Uterine smooth muscle cell (primary cell): ENCODE measurements around the gene DTX2. TPM values are rescaled to one million over a fixed set of nuclear protein-coding genes. Genes with fewer than 3 reads are reported as not detected.

Experiments
- total RNA-seq: library from RNA; depleted of rRNA; stranded (reverse); fragments of >200 nt; gene quantifications from 2 replicates; pipeline ENCODE4 v1.2.3, GENCODE V29; 2014

The DTX2 gene
- 2.9 and 4.1 TPM in 2 replicates for total RNA-seq

DNA sequence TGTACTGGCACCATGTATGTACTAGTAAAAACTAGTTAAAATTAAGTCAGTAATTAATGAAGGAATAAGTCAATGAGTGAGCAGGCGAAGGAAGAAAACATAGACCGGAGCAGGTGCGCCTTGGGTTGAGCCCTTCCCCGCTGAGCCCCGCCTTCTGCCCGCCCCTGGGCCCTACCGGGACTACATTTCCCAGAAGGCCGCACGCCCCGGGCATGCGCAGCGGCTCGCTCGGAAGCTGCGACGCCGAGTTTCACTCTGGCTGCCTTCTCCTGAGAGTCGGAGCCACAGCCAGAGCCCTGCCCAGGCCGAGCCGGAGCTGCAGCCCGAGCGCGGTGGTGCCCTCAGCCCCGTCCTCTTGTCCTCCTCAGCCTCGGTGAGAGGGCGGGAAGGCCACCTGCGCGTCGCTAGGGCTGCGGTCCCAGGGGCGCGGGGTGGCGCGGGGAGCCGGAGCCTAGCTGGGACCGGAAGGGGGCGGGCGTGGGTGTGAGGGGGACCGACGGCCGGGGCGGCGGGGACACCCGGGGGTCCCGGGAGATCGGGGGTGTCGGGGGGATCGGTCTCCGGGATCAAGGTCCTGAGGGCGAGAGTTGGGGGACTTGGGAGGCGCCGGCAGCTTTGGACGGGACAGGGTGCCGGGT is at the start of gene DTX2:
DTX2 (plus strand) TSS at position 246 of the 638 bp plus-strand sequence. CDS start 18,801 bp downstream, outside the sequence.

DNA sequence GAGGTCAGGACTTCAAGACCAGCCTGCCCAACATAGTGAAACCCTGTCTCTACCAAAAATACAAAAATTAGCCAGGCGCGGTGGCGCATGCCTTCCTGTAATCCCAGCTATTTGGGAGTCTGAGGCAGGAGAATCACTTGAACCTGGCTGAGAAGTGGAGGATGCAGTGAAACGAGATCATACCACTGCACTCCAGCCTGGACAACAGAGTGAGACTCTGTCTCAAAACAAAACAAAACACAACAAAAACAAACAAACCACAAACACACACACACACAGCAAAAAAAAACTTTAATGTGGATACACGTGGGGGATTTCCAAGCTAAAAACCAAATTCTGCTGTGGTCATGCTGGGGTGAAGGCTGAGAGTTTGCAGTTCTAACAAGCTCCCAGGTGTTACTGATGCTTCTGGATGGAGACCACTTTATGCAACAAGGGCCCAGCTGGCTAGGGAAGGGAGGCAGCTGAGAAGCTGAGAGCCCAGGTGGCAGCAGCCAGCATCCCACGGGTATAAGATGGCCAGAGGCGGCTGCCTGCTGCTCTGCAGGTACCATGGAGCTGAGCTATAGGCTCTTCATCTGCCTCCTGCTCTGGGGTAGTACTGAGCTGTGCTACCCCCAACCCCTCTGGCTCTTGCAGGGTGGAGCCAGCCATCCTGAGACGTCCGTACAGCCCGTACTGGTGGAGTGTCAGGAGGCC is 36.9 kb upstream of the DTX2 start, which contains the start of gene ZP3:
ZP3 (plus strand) TSS at position 538 of the 699 bp plus-strand sequence; CDS start at position 553, 15 bp downstream.

DNA sequence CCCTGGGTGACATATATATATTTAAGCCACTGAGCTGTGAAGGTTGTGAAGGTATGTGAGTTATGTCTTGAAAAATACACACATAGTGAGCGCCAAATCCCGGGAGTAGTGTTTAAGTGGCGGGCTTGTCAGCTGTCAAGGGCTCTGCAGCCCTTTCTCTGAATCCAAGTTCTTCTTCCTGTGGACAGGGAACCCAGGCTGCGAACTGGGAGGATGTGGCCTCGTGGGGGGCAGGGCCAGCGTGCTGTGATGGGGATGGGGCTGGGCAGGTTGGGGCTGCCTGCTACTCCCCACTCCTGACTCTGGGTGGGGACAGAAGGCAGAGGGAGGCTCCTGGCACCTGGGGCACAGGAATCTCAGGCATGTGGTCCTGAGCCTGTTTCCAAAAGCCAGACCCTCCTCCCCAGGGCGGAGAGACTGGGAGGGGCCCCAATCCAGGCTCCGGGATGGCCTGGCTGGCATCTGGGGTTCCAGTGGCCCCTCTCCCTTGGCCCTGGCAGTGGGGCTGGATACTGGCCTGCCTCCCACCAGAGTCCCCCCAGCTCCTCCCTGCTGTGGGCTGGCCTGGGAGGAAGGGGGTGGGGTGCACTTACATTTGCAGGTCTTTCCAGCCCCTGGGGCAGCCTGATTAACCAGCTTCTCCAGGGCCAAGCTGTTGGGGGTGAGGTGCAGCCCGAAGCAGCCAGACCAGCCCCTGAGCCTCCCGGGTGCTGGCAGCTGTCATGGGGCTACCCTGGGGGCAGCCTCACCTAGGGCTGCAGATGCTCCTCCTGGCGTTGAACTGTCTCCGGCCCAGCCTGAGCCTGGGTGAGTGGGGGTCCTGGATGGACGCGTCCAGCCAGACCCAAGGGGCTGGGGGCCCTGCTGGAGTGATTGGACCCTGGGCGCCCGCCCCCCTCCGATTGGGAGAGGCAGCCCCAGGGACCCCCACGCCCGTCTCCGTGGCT is 48.7 kb downstream of the DTX2 start, which contains the start of gene UPK3B:
UPK3B (plus strand) TSS at position 622 of the 947 bp plus-strand sequence; CDS start at position 723, 101 bp downstream.

DNA sequence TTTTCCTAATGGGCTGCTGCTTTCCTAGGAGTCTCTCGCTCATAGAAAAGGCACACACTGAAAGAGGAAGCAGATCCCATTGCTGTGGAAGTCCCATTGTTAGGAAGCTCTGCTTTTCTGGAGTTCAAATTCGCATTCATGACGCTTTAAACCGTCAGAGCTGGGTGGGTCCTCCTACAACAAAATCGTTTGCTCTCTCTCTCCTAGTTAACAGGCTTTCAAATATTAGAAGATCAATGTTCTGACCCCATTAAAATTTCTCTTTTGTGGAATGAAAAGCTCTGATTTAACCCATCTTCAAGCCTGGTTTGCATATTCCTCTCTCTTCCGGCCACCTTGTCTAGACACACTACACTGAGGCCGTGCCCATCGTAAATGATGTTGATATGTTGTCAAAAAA is 81.7 kb downstream of the DTX2 start, which contains the start of gene SPDYE16:
SPDYE16 (minus strand) TSS at position 101 of the 400 bp plus-strand sequence. CDS start 1,838 bp downstream, outside the sequence.

Other genes with a start within 250 kb of the DTX2 start
- gene HSPB1, start 159.0 kb upstream of the DTX2 start, total RNA-seq, result 36.5 and 59.7 TPM in 2 replicates
- gene YWHAG, start 102.7 kb upstream of the DTX2 start, total RNA-seq, result 81.5 and 101 TPM in 2 replicates
- 0.55 and 0.75 TPM in 2 replicates for gene SSC4D, start 52.0 kb upstream of the DTX2 start, total RNA-seq
- 0.55 and 0.87 TPM in 2 replicates for gene ZP3, start 36.8 kb upstream of the DTX2 start, total RNA-seq
- not detected in 2 replicates for gene UPK3B, start 48.8 kb downstream of the DTX2 start, total RNA-seq
- 0.12 TPM in 1 of 2 replicates, not detected in the other for gene SPDYE16, start 81.6 kb downstream of the DTX2 start, total RNA-seq
- gene POMZP3, start 165.6 kb downstream of the DTX2 start, total RNA-seq, result 1.8 and 4.7 TPM in 2 replicates